ENCODE data around the gene CSTPP1.

DNA sequence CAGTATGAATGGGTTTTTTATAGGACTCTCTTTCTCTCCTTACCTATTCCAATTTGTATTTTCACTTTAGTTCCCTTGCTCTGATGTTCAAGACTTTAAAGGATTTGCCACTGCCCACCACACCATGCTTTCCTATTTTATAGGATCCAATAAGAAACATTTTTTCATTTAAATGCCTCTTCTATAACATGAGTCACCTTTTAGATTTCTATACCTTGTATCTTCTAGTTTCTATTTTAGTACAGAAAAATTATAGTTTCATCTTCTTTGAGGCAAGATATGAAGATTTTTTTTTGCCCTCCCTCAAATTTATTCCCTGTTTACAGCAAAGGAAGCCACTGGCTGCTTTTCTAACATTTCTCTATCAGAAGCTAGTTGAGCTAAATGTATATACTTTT is 163.4 kb downstream of the CSTPP1 start:
- TF ChIP-seq SPI1 (IDR thresholded peaks at IDR 0.05; ENCODE audit: borderline replicate concordance, low read depth) (no peak), POLR2AphosphoS5 (IDR thresholded peaks at IDR 0.05; ENCODE audit: low read depth) (no peak)
- TF ChIP-seq, protein P1, sequence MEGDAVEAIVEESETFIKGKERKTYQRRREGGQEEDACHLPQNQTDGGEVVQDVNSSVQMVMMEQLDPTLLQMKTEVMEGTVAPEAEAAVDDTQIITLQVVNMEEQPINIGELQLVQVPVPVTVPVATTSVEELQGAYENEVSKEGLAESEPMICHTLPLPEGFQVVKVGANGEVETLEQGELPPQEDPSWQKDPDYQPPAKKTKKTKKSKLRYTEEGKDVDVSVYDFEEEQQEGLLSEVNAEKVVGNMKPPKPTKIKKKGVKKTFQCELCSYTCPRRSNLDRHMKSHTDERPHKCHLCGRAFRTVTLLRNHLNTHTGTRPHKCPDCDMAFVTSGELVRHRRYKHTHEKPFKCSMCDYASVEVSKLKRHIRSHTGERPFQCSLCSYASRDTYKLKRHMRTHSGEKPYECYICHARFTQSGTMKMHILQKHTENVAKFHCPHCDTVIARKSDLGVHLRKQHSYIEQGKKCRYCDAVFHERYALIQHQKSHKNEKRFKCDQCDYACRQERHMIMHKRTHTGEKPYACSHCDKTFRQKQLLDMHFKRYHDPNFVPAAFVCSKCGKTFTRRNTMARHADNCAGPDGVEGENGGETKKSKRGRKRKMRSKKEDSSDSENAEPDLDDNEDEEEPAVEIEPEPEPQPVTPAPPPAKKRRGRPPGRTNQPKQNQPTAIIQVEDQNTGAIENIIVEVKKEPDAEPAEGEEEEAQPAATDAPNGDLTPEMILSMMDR (IDR thresholded peaks at IDR 0.05; ENCODE audit: insufficient read depth, low read length): no peak

All from HL-60 (cell line).